Measurements from ENCODE around the gene PHF21B. TPM values are rescaled to one million over a fixed set of nuclear protein-coding genes. Genes with fewer than 3 reads are reported as not detected.

The PHF21B gene
- total RNA-seq, 1 experiment from 2014 or later: not detected

- no peak for DNase-seq (ENCODE audit: low spot score)
Measured at GRCh38 chr22:44893731-44894080, 116.1 kb downstream of the PHF21B start.

- no peak for DNase-seq (ENCODE audit: low spot score)
Measured at GRCh38 chr22:44892803-44893730, 116.7 kb downstream of the PHF21B start.

- no peak for DNase-seq (ENCODE audit: low spot score)
Measured at GRCh38 chr22:44892243-44892642, 117.6 kb downstream of the PHF21B start.

GRCh38 chr22:44891791-44892190 is 118.0 kb downstream of the PHF21B start:
- DNase-seq (ENCODE audit: low spot score): no peak

- no peak for DNase-seq (ENCODE audit: low spot score)
Measured at GRCh38 chr22:44891293-44891747, 118.5 kb downstream of the PHF21B start.

GRCh38 chr22:44890416-44891292 is 119.2 kb downstream of the PHF21B start:
- no peak for DNase-seq (ENCODE audit: low spot score)

- no peak for DNase-seq (ENCODE audit: low spot score)
Measured at GRCh38 chr22:44889255-44889878, 120.4 kb downstream of the PHF21B start.

GRCh38 chr22:44888491-44889254 is 121.1 kb downstream of the PHF21B start:
- DNase-seq (ENCODE audit: low spot score): no peak

- DNase-seq (ENCODE audit: low spot score): no peak
Measured at GRCh38 chr22:44887941-44888366, 121.9 kb downstream of the PHF21B start.

GRCh38 chr22:44885806-44886360 is 123.9 kb downstream of the PHF21B start:
- no peak for DNase-seq (ENCODE audit: low spot score)

GRCh38 chr22:44884968-44885805 is 124.6 kb downstream of the PHF21B start:
- DNase-seq (ENCODE audit: low spot score): no peak

GRCh38 chr22:44884562-44884961 is 125.2 kb downstream of the PHF21B start:
- DNase-seq (ENCODE audit: low spot score): no peak

- DNase-seq (ENCODE audit: low spot score): no peak
Measured at GRCh38 chr22:44883011-44883421, 126.8 kb downstream of the PHF21B start.

GRCh38 chr22:44882226-44882905 is 127.4 kb downstream of the PHF21B start:
- DNase-seq (ENCODE audit: low spot score): no peak

- no peak for DNase-seq (ENCODE audit: low spot score)
Measured at GRCh38 chr22:44881624-44882023, 128.2 kb downstream of the PHF21B start.

- DNase-seq (ENCODE audit: low spot score): no peak
Measured at GRCh38 chr22:44880610-44881290, 129.1 kb downstream of the PHF21B start.

- no peak for DNase-seq (ENCODE audit: low spot score)
Measured at GRCh38 chr22:44879301-44879680, 130.5 kb downstream of the PHF21B start.

- no peak for DNase-seq (ENCODE audit: low spot score)
Measured at GRCh38 chr22:44878483-44879300, 131.1 kb downstream of the PHF21B start.

Data from A172 (cell line).